Measurements from ENCODE around the gene SCARB1. TPM values are rescaled to one million over a fixed set of nuclear protein-coding genes. Genes with fewer than 3 reads are reported as not detected.

Gene SCARB1
- polyA plus RNA-seq, 4 donors = 18.5 to 29.8 (median 20.9) TPM

DNA sequence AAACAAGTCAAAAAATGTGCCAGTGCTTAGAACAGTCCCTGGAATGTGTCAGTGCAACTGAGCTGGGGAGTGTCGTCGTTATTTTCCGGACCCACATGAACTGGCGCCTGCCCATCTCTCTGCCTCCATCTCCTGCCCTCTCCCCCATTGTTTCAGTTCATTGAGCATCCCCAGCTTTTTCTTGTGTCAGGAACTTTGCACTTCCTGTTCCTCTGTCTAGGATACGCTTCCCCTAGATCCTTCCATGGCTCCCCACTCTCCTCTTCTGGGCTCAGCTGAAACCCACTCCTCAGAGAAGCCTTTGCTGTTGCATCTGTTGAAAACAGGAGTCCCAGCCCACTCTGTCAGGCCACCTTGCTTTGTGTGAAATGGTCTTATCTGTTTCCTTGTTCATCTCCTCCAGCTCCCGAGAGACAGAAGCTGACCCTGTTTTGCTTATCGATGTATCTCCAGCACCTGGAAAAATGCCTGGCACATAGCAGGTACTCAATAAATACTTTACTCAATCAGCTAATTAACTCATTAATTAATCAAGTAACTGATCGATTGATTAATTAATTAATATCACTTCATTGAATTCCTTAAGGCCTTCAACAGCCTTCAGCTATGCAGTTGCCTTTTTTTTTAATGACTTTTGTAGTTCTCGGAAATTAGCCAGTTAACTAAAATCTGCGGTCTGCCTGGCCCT is 2.7 kb upstream of the SCARB1 start:
- DNase-seq (ENCODE audit: low read depth in 4 of 4, low spot score in 2 of 4) = no peak

DNA sequence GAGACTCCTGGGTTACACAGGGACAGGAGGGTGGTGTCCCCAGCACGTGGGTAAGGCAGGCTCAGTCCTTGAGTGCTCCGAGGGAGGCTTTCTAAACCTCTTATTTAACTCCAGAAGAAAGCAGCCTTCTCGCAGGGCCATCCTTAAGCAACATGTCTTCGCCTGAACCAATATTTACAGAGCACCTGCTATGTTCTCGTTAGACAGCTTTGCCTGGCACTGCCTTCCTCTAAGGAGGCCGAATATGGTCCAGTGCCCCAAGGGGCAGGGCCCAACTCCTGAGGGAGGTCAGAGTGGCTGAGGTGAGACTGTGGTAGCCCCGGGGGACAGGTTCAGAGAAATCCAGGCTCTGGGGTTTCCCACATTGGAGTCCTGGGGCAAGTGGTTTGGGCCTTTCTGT is 2.1 kb upstream of the SCARB1 start:
- no peak for DNase-seq (ENCODE audit: low read depth in 4 of 4, low spot score in 2 of 4)

DNA sequence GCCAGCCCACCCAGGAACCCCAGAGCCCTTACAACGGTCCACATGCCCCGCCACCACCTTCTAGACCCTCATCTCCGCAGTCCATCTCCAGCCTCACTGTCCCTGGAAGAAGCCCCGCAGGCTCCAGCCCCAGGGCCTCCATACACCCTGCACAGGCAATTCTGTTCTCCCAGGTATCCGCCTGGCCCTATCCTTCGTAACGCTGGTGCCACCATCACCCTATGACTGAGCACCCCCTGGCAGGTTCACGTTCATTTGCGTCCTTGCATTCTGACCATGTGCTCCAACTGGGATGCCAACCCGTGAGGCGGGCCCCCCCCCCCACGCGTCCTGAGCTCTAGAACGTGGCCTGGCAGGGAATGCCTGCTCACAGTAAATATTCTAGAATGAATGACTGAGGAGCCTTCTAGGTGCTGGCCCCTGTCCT is 675 bp upstream of the SCARB1 start:
- no peak for DNase-seq (ENCODE audit: low read depth in 4 of 4, low spot score in 2 of 4)

DNA sequence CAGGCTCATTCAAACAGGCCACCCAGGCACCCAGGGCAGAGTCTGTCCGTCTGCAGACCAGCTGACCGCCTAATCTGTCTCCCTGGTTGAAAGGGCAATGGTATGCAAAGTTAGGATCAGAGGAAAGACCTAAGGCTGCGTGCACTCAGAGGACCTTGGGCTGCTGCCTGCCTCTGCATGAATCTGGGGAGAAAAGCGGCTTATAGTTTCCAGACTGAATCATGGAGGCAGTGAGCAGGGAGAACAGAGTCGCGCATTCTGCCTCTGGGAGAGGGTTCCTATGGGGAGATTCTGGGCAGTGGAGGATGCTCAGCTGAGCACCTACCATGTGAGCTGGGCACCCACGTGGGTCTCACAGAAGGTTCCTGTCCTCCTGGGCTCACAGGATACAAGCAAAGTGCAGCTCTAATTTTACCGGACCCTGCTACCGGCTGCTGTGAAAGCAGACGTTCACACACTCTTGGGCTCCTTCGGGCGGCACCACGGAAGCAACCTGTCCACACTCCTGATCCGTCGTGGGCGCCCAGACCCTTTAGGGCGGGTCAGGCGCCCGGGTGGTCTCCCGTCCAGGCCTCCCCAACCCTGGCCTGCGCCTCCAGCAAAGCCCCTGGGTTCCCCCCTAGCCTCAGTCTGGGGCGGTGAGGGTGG is 772 bp downstream of the SCARB1 start:
- no peak for DNase-seq (ENCODE audit: low read depth in 4 of 4, low spot score in 2 of 4)

GRCh38 chr12:124861898-124862676 is 1.6 kb downstream of the SCARB1 start:
- DNase-seq (ENCODE audit: low read depth in 4 of 4, low spot score in 2 of 4) = no peak

DNA sequence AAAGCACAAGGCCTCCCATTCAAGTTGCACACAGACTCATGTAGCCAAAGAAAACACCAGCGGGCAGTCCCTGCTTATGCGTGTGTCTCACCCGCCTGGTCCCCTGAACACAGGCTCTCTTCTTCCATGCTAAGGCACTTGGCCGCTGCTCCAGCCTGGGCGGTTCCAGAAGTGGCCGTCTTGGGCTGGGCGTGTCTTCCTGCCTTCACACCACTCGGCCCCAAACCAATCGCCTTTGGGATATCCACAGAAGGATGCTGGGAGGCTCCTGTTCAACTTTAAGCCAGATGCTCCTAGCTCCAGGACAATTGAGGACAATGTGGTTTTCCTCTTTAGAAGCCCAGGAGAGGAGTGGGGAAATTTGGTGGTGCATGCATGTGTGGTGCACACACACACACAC is 2.2 kb downstream of the SCARB1 start:
- DNase-seq (ENCODE audit: low read depth in 4 of 4, low spot score in 2 of 4) = no peak

DNA sequence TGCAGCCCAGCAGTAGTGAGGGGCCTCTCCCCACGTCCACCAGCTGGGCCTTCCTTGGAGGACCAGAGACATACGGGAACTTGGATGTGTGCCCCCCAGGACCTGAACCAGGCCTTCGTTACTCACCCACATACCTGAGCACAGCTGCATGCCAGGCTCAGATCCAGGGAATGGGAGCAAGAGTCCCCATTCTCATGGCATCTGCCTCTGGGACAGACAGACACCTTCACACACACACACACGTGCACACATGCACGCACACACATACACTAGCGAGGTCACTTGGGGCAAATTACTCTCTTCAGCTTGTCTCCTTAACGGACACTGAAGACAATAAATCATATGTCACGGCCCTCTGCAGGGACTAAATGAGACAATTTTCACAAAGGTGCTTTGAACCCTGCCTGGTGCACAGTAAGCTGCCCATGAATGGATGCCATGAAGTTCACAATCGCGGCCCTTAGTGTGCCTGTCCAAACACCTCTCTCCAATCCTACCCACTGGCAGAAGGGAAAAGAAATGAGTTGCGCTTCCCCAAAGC is 5.7 kb downstream of the SCARB1 start:
- no peak for DNase-seq (ENCODE audit: low read depth in 4 of 4, low spot score in 2 of 4)

GRCh38 chr12:124856842-124857178 is 6.9 kb downstream of the SCARB1 start:
- DNase-seq (ENCODE audit: low read depth in 4 of 4, low spot score in 2 of 4) = no peak

- DNase-seq (ENCODE audit: low read depth in 4 of 4, low spot score in 2 of 4) = no peak
Measured at GRCh38 chr12:124856132-124856841, 7.4 kb downstream of the SCARB1 start.

DNA sequence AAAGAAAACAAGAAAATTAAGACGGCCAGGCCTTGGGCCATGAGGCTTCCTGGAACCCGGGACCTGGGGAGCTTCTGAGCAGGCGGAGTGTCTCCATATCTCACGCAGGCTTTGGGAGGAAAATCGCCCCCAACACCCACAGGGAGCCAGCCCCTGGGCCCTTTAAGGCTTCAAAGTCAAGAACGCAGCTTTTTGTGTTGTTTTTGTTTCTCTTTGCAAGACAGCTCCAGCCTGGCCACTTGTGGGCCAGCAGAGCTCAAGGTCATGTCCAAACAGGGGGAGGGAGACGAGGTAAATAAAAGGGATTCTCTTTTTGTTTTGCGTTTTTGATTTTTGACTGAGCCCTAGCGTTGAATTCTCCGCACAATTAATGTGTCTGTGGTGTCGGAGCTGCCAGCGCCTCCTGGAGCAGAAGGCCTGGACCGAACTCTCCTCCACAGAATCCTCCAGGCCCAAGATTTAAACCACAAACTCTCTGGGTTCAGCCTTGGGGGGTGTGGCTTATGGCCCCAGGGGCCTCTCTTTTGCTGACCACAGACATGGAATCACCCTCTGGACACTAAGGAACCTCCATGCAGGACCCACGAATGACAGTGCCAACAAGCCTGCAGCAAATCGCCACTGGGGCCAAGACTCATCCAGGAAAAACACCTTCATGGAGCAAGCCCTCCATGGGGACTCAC is 8.2 kb downstream of the SCARB1 start:
- no peak for DNase-seq (ENCODE audit: low read depth in 4 of 4, low spot score in 2 of 4)

GRCh38 chr12:124854637-124855184 is 9.0 kb downstream of the SCARB1 start:
- DNase-seq (ENCODE audit: low read depth in 4 of 4, low spot score in 2 of 4) = no peak

- no peak for DNase-seq (ENCODE audit: low read depth in 4 of 4, low spot score in 2 of 4)
Measured at GRCh38 chr12:124853781-124854636, 9.7 kb downstream of the SCARB1 start.

DNA sequence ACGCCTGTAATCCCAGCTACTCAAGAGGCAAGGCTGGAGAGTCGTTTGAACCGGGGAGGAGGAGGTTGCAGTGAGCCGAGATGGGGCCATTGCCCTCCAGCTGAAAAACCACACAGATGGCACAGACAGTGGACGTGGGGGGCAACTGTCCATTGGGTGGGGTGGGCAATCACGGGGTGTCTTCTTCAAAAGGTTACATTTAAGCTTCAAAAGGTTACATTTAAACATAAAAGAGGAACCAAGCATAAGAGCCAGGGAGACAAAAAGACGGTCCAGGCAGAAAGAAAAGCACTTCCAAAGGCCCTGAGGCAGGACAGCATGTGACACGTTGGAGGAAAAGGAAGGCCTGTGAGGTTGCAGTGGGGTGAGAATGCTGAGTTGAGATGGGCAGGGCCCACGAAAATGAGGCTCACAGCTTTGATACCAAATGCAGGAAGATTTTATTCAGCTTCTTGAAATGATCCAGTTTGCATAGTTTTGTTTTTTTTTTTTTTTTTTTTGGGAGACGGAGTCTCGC is 10.7 kb downstream of the SCARB1 start:
- DNase-seq (ENCODE audit: low read depth in 4 of 4, low spot score in 2 of 4) = no peak

- no peak for DNase-seq (ENCODE audit: low read depth in 4 of 4, low spot score in 2 of 4)
Measured at GRCh38 chr12:124852329-124852831, 11.3 kb downstream of the SCARB1 start.

GRCh38 chr12:124851342-124851741 is 12.3 kb downstream of the SCARB1 start:
- no peak for DNase-seq (ENCODE audit: low read depth in 4 of 4, low spot score in 2 of 4)

- DNase-seq (ENCODE audit: low read depth in 4 of 4, low spot score in 2 of 4) = no peak
Measured at GRCh38 chr12:124849382-124849781, 14.3 kb downstream of the SCARB1 start.

GRCh38 chr12:124848621-124849380 is 14.9 kb downstream of the SCARB1 start:
- DNase-seq (ENCODE audit: low read depth in 4 of 4, low spot score in 2 of 4) = no peak
